ENCODE data around the gene CEP104. TPM values are rescaled to one million over a fixed set of nuclear protein-coding genes. Genes with fewer than 3 reads are reported as not detected.
"Not testable (repeated sequence)": the region's sequence is repeated elsewhere in the genome, so short reads cannot be mapped to it uniquely, and the experiment has no call there.

Gene CEP104
- total and polyA plus RNA-seq, 2 experiments from 2014 or later = 21.4 to 26.3 TPM

DNA sequence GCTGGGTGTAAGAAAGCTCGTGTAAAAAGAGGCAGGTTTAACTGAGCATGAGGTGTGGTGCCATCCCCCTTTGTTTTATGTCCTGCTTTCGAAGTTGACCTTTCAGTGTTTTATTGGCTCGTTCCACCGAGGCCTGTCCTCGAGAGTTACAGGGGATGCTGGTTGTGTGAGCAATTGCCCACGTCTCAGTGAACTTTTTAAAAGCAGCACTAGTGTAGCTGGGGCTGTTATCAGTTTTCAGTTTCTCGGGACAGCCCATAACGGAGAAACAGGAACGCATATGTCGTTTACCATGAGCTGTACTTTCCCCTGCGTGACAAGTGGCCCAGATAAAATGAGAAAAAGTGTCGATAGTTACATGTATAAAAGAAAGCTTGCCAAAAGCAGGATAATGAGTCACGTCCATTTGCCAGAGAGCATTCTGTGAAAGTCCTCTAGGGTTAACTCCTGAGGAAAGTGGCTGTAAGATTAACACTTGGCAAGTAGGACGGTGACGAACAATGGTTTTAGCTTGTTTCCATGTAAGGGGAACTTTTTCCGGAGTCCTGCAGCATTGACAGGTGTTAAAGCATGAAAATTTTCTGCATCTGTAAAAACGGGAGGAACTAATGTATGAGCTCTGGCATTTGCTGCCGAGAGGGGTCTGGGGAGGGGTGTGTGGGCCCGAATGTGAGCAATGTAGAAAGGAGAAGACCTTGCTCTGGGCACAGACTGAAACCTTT is 52.9 kb downstream of the CEP104 start:
- H3K27me3 ChIP-seq = peaks cover 10% of the 10 kb centered on the region
- TF ChIP-seq, protein P1, sequence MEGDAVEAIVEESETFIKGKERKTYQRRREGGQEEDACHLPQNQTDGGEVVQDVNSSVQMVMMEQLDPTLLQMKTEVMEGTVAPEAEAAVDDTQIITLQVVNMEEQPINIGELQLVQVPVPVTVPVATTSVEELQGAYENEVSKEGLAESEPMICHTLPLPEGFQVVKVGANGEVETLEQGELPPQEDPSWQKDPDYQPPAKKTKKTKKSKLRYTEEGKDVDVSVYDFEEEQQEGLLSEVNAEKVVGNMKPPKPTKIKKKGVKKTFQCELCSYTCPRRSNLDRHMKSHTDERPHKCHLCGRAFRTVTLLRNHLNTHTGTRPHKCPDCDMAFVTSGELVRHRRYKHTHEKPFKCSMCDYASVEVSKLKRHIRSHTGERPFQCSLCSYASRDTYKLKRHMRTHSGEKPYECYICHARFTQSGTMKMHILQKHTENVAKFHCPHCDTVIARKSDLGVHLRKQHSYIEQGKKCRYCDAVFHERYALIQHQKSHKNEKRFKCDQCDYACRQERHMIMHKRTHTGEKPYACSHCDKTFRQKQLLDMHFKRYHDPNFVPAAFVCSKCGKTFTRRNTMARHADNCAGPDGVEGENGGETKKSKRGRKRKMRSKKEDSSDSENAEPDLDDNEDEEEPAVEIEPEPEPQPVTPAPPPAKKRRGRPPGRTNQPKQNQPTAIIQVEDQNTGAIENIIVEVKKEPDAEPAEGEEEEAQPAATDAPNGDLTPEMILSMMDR (IDR thresholded peaks at IDR 0.05; ENCODE audit: low read depth, low read length) = no peak
- H3K9me3 ChIP-seq (ENCODE audit: low read depth) = no peaks in the 10 kb centered on the region
- H3K36me3 ChIP-seq = no peaks in the 10 kb centered on the region
- no peak overlapping the region for H3K4me3 ChIP-seq
- H3K27ac ChIP-seq = peak overlapping the region; percentile 48
- DNase-seq (ENCODE audit: low read depth in 1 of 2, low spot score in 1 of 2) = peak in 1 of 2 donors; percentile 52
- H3K4me1 ChIP-seq (ENCODE audit: low read depth) = no peaks in the 10 kb centered on the region

DNA sequence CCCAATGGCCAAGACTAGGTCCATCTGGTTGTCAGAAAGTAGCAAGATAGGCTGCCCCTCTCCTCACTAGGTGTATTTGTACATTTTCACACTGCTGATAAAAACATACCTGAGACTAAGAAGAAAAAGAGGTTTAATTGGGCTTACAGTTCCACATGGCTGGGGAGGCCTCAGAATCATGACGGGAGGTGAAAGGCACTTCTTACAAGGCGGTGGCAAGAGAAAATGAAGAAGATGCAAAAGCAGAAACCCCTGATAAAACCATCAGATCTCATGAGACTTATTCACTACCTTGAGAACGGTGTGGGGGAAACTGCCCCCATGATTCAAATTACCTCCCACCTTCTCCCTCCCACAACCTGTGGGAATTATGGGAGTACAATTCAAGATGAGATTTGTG is 56.2 kb downstream of the CEP104 start:
- not testable (repeated sequence) for H3K36me3 ChIP-seq; H3K27ac ChIP-seq; H3K4me3 ChIP-seq; H3K4me1 ChIP-seq (ENCODE audit: low read depth); DNase-seq (ENCODE audit: low read depth in 1 of 2, low spot score in 1 of 2); H3K9me3 ChIP-seq (ENCODE audit: low read depth)
- peaks cover 10% of the 10 kb centered on the region for H3K27me3 ChIP-seq

DNA sequence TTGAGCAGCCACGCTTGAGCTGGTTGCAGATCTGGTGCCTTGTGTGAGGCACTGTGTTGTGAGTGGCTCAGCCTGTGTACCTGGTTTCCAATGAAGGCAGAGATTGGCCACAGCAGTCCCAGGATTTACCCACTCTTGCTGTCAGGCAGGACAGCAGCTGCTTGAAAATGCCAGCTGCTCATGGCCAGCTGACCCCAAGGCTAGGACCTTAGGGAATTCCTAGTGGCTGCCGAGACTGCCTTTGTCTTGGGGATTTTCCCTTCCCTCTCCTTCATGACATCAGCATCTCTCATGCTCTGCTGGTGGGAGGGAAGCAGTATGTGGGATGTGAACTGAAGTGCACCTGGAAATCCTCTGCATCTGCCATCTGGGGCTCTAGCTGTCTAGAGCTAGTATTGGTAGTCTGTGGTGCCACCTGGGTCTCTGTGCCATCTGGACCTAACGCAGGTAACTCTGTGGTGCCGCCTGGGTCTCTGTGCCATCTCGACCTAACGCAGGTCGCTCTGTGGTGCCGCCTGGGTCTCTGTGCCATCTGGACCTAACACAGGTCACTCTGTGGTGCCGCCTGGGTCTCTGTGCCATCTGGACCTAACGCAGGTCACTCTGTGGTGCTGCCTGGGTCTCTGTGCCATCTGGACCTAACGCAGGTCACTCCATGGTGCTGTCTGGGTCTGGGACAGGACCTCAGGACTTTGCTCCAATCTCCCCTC is 56.9 kb downstream of the CEP104 start:
- TF ChIP-seq, protein P1 (IDR thresholded peaks at IDR 0.05; ENCODE audit: low read depth, low read length) = no peak
- no peak for DNase-seq (ENCODE audit: low read depth in 1 of 2, low spot score in 1 of 2)
- Histone ChIP-seq H3K4me1 (ENCODE audit: low read depth) (peaks cover 4% of the 10 kb centered on the region), H3K4me3 (no peak overlapping the region), H3K36me3 (no peaks in the 10 kb centered on the region), H3K9me3 (ENCODE audit: low read depth) (no peaks in the 10 kb centered on the region), H3K27ac (no peak overlapping the region), H3K27me3 (peaks cover 10% of the 10 kb centered on the region)

DNA sequence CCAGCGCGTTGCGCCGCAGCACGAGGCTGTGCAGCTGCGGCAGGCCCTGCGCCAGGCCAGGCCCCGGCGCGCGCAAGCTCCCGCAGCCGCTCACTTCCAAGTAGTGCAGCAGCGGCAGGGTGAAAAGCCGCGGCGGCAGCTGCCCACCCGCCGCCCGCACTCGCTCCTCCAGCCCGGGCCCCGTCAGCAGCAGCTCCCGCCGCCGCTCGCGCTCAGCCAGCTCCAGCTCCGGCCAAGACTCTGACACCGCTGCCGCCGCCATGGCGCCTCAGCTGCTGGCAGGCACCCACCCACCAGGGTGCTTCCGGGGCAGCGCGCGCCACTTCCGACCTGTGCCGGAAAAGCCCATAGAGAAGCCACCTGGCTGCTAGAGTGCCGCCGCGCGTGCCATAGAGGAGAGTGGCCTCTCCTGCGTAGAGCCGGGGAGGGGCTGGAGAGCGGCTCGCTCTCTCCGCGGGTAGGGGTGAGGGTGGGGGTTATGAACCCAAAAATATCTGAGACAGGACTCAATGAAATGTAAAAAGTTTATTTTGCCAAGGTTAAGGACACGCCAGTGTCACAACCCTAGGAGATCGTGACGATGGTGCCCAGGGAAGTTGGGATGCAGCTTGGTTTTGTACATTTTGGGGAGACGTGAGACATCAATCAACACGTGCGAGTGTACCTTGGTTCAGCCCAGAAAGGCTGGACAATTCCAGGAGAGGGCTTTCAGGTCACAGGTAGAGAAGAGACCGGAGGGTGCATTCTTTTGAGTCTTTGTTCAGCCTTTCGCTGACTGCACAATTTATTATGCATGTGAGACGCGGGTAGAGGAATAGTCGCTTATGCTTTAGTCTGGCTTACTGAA is 60.6 kb downstream of the CEP104 start, which contains the start of gene LRRC47:
Gene LRRC47 (minus strand): TSS at position 284 of the 847 bp plus-strand sequence. CDS start 22 bp downstream, at position 262.
- Histone ChIP-seq H3K36me3 (no peaks in the 10 kb centered on the region), H3K27ac (peak within 1 kb of the TSS; percentile 67), H3K4me3 (peak within 1 kb of the TSS; percentile 90), H3K4me1 (ENCODE audit: low read depth) (peaks cover 7% of the 10 kb centered on the region), H3K27me3 (peaks cover 10% of the 10 kb centered on the region), H3K9me3 (ENCODE audit: low read depth) (no peaks in the 10 kb centered on the region)
- TF ChIP-seq, protein P1 (IDR thresholded peaks at IDR 0.05; ENCODE audit: low read depth, low read length) = no peak
- DNase-seq (ENCODE audit: low read depth in 1 of 2, low spot score in 1 of 2) = peak; percentile 93 to 96

DNA sequence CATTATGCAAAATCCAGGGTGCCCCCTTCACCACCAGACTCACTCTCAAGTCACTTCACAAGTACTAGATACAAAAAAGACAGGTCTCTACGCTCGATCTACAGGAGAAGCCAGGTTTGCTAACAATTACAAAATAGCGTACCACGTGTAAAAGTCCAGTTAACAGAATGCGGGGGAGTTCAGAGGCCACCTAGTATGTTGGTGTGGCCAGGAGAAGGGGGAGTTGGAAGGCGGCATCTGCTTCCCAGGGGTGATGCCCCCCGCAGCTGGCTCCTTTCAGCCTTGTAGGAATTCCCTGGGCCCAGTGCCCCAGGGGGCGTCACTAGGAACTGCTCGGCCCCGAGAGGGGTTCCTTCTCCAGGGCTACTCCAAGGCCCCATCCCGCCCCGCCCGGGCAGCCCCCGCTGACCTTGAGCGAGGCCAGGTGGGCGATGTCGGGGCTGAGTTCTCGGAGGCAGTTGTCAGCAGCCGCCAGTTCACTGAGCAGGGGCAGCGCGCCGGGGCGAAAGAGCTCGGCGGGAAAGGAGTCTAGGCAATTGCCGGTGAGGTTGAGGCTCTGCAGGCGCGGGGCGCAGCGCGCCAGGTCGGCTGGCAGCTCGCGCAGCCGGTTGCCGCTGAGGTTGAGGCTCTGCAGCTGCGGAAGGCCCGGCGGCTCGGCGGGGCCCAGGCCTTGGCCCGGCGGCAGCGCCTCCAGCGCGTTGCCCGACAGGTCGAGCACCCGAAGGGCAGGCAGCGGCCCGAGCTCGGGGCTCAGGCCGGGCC is 61.4 kb downstream of the CEP104 start:
- H3K4me1 ChIP-seq (ENCODE audit: low read depth) = peaks cover 7% of the 10 kb centered on the region
- H3K4me3 ChIP-seq = peak overlapping the region; percentile 90
- H3K36me3 ChIP-seq = no peaks in the 10 kb centered on the region
- H3K27me3 ChIP-seq = peaks cover 9% of the 10 kb centered on the region
- no peaks in the 10 kb centered on the region for H3K9me3 ChIP-seq (ENCODE audit: low read depth)
- peak overlapping the region; percentile 67 for H3K27ac ChIP-seq
- TF ChIP-seq, protein P1 (IDR thresholded peaks at IDR 0.05; ENCODE audit: low read depth, low read length) = no peak
- peak in 1 of 2 donors; percentile 42 for DNase-seq (ENCODE audit: low read depth in 1 of 2, low spot score in 1 of 2)
